ENCODE measurements around the gene TMEM233. TPM values are rescaled to one million over a fixed set of nuclear protein-coding genes. Genes with fewer than 3 reads are reported as not detected.

Gene TMEM233
- total RNA-seq, 1 experiment from 2014 or later, result 0.28 TPM

GRCh38 chr12:119659289-119659897, 65.8 kb downstream of the TMEM233 start:
- ATAC-seq (no peak), DNase-seq (ENCODE audit: low spot score) (peak; percentile 38)
- Mint-ChIP-seq H3K27me3 (ENCODE audit: low read depth) (peaks cover 14% of the 10 kb centered on the region), H3K27ac (no peak overlapping the region), H3K4me3 (no peak overlapping the region), H3K4me1 (no peaks in the 10 kb centered on the region), H3K36me3 (no peaks in the 10 kb centered on the region; the same call in 1 of the 2 replicates), H3K9me3 (peaks cover 2% of the 10 kb centered on the region)
- CTCF ChIA-PET, result interaction anchor here (2.5 kb wide), 1 partner anchor 16 kb away, joined by 17 read pairs; no protein-coding TSS in a partner anchor
- POLR2A ChIA-PET, result no interaction called here
- TF ChIP-seq SMAD3 (CRISPR knock-in tag; IDR thresholded peaks at IDR 0.05; ENCODE audit: borderline replicate concordance) (no peak), ZNF416 (CRISPR knock-in tag; IDR thresholded peaks at IDR 0.05) (no peak), JAZF1 (CRISPR knock-in tag; IDR thresholded peaks at IDR 0.05) (no peak), CTCF (IDR thresholded peaks at IDR 0.05) (peak; percentile 63), MXD4 (CRISPR knock-in tag; IDR thresholded peaks at IDR 0.05; ENCODE audit: borderline replicate concordance) (no peak), E2F4 (CRISPR knock-in tag; IDR thresholded peaks at IDR 0.05; ENCODE audit: borderline replicate concordance, low read depth) (no peak), FOXP1 (CRISPR knock-in tag; IDR thresholded peaks at IDR 0.05; ENCODE audit: borderline replicate concordance) (no peak)

- DNase-seq (ENCODE audit: low spot score) (no peak), ATAC-seq (no peak)
- no peak for TF ChIP-seq STAT6 (CRISPR knock-in tag; conservative IDR thresholded peaks at IDR 0.05; ENCODE audit: low read depth)
- TF ChIP-seq CTCF (IDR thresholded peaks at IDR 0.05), result no peak
- TF ChIP-seq USF1 (CRISPR knock-in tag; IDR thresholded peaks at IDR 0.05), result no peak
- no peak for TF ChIP-seq TEAD4 (CRISPR knock-in tag; IDR thresholded peaks at IDR 0.05)
- no peak for TF ChIP-seq SOX15 (CRISPR knock-in tag; IDR thresholded peaks at IDR 0.05)
- no peak for TF ChIP-seq ATF1 (CRISPR knock-in tag; IDR thresholded peaks at IDR 0.05)
- TF ChIP-seq ZNF423 (CRISPR knock-in tag; IDR thresholded peaks at IDR 0.05), result no peak
- no peak for TF ChIP-seq ZNF138 (CRISPR knock-in tag; conservative IDR thresholded peaks at IDR 0.05)
- no peak for TF ChIP-seq GRHL2 (CRISPR knock-in tag; IDR thresholded peaks at IDR 0.05; ENCODE audit: insufficient replicate concordance, severe bottlenecking)
- no peak for TF ChIP-seq TP53 (CRISPR knock-in tag; IDR thresholded peaks at IDR 0.05)
- H3K27me3 Mint-ChIP-seq (ENCODE audit: low read depth), result peaks cover 14% of the 10 kb centered on the region
- no peak overlapping the region for H3K27ac Mint-ChIP-seq
- ChIA-PET POLR2A (no interaction called here), CTCF (interaction anchor here (2.5 kb wide), 1 partner anchor 17 kb away, joined by 17 read pairs; no protein-coding TSS in a partner anchor)
- H3K36me3 Mint-ChIP-seq, result no peaks in the 10 kb centered on the region
- no peaks in the 10 kb centered on the region for H3K9me3 Mint-ChIP-seq
- H3K4me3 Mint-ChIP-seq, result no peak overlapping the region
- H3K4me1 Mint-ChIP-seq, result no peaks in the 10 kb centered on the region
Measured at GRCh38 chr12:119660076-119660475, 66.5 kb downstream of the TMEM233 start.
